Activated CD4-positive, CD25-positive, alpha-beta regulatory T cell treated with anti-CD3 and anti-CD28 coated beads, Interleukin-2, amount 50 U/mL, for 72 hours (primary cell): ENCODE measurements around the gene GPRASP1.

ENCODE experiments used
- DNase-seq: peaks from one replicate; pipeline ENCODE4 v3.0.0; 2021

The GPRASP1 gene

GRCh38 chrX:102697494-102697893 is 46.2 kb downstream of the GPRASP1 start:
- DNase-seq: no peak
